COLO668 (cell line): ENCODE data around the gene EIF6.
A peak's percentile ranks its signal among the peaks of the same experiment; 100 is the strongest.

Experiments
- DNase-seq: peaks from one replicate; lab custom pipeline; 2025; ENCODE audit not compliant: unreplicated experiment; lab: John Stamatoyannopoulos, UW

Gene EIF6

GRCh38 chr20:35314816-35315631 lies 30.5 kb upstream of the EIF6 start:
- no peak for DNase-seq

- no peak for DNase-seq
These were observed 27.7 kb upstream of the EIF6 start for GRCh38 chr20:35312318-35312717.

- DNase-seq = no peak
These were observed 27.2 kb upstream of the EIF6 start for GRCh38 chr20:35311822-35312221.

GRCh38 chr20:35311409-35311808 lies 26.8 kb upstream of the EIF6 start:
- DNase-seq = no peak

- DNase-seq = no peak
These were observed 23.4 kb upstream of the EIF6 start for GRCh38 chr20:35307666-35308653.

- peak; percentile 54 for DNase-seq
These were observed 22.5 kb upstream of the EIF6 start for GRCh38 chr20:35306931-35307517.

- DNase-seq = peak; percentile 79
These were observed 21.3 kb upstream of the EIF6 start for GRCh38 chr20:35305682-35306556.

- no peak for DNase-seq
These were observed 20.4 kb upstream of the EIF6 start for GRCh38 chr20:35304956-35305355.

GRCh38 chr20:35303735-35304491 lies 19.3 kb upstream of the EIF6 start:
- DNase-seq = peak; percentile 85

GRCh38 chr20:35303382-35303734 lies 18.8 kb upstream of the EIF6 start:
- no peak for DNase-seq

GRCh38 chr20:35302421-35303335 lies 18.1 kb upstream of the EIF6 start:
- no peak for DNase-seq

- DNase-seq = no peak
These were observed 16.9 kb upstream of the EIF6 start for GRCh38 chr20:35301426-35301825.

GRCh38 chr20:35300469-35301262 lies 16.1 kb upstream of the EIF6 start:
- no peak for DNase-seq

- no peak for DNase-seq
These were observed 15.2 kb upstream of the EIF6 start for GRCh38 chr20:35299780-35300179.

GRCh38 chr20:35298264-35298663 lies 13.7 kb upstream of the EIF6 start:
- DNase-seq = no peak

- no peak for DNase-seq
These were observed 13.2 kb upstream of the EIF6 start for GRCh38 chr20:35297740-35298139.

- DNase-seq = no peak
These were observed 12.6 kb upstream of the EIF6 start for GRCh38 chr20:35297155-35297554.

- DNase-seq = no peak
These were observed 11.6 kb upstream of the EIF6 start for GRCh38 chr20:35296101-35296554.
